GM21529 (cell line): ENCODE results near the gene MYH6.
"Not testable (repeated sequence)": the region's sequence is repeated elsewhere in the genome, so short reads cannot be mapped to it uniquely, and the experiment has no call there.

Experiments
- ATAC-seq: cut with Tn5 transposase; IDR thresholded peaks from one replicate; pipeline ENCODE4 v1.9.1; 2021; ENCODE audit not compliant: unreplicated experiment

Gene MYH6

GRCh38 chr14:23407516-23408306 is at the start of gene MYH6:
MYH6 (minus strand) TSS chr14:23408273; CDS start chr14:23407223, 1,050 bp downstream.
- ATAC-seq = no peak

GRCh38 chr14:23456883-23457586 is 49.0 kb upstream of the MYH6 start:
- ATAC-seq = not testable (repeated sequence)

GRCh38 chr14:23454445-23454856 is 46.4 kb upstream of the MYH6 start:
- ATAC-seq = no peak

GRCh38 chr14:23452237-23452636 is 44.2 kb upstream of the MYH6 start:
- no peak for ATAC-seq

- ATAC-seq = no peak
Measured at GRCh38 chr14:23450379-23450778, 42.3 kb upstream of the MYH6 start.

- no peak for ATAC-seq
Measured at GRCh38 chr14:23449314-23449713, 41.2 kb upstream of the MYH6 start.

- ATAC-seq = no peak
Measured at GRCh38 chr14:23447361-23448350, 39.6 kb upstream of the MYH6 start.

GRCh38 chr14:23446291-23446851 is 38.3 kb upstream of the MYH6 start:
- no peak for ATAC-seq

GRCh38 chr14:23445773-23446172 is 37.7 kb upstream of the MYH6 start:
- ATAC-seq = no peak

GRCh38 chr14:23444314-23444713 is 36.2 kb upstream of the MYH6 start:
- ATAC-seq = no peak

- ATAC-seq = no peak
Measured at GRCh38 chr14:23443881-23444280, 35.8 kb upstream of the MYH6 start.

- no peak for ATAC-seq
Measured at GRCh38 chr14:23443411-23443812, 35.3 kb upstream of the MYH6 start.

GRCh38 chr14:23442721-23443356 is 34.8 kb upstream of the MYH6 start:
- no peak for ATAC-seq

- ATAC-seq = no peak
Measured at GRCh38 chr14:23441076-23441475, 33.0 kb upstream of the MYH6 start.

- ATAC-seq = no peak
Measured at GRCh38 chr14:23439107-23439835, 31.2 kb upstream of the MYH6 start.

GRCh38 chr14:23438101-23438971 is 30.3 kb upstream of the MYH6 start:
- ATAC-seq = no peak

GRCh38 chr14:23437133-23438100 is 29.3 kb upstream of the MYH6 start:
- no peak for ATAC-seq
